Type B pancreatic cell (in vitro differentiated cells): ENCODE data around the gene TMEM106B. TPM values are rescaled to one million over a fixed set of nuclear protein-coding genes. Genes with fewer than 3 reads are reported as not detected.

ENCODE experiments used
- DNase-seq: peaks from one replicate; pipeline ENCODE4 v3.0.0; 2021; ENCODE audit warnings: mixed read lengths; ENCODE audit not compliant: unreplicated experiment; ENCODE audit errors: extremely low spot score
- H3K27ac Mint-ChIP-seq: 2 replicates; pipeline ENCODE4 v1.8.0; 2021; ENCODE audit warnings: mild to moderate bottlenecking, mixed read lengths
- H3K27me3 Mint-ChIP-seq: 2 replicates; pipeline ENCODE4 v1.8.0; 2021; ENCODE audit warnings: mixed read lengths
- H3K36me3 Mint-ChIP-seq: 2 replicates; pipeline ENCODE4 v1.8.0; 2021; ENCODE audit warnings: mixed read lengths
- H3K4me1 Mint-ChIP-seq: one replicate; pipeline ENCODE4 v1.8.0; 2021; ENCODE audit warnings: mixed read lengths; ENCODE audit not compliant: unreplicated experiment
- H3K4me3 Mint-ChIP-seq: 2 replicates; pipeline ENCODE4 v1.8.0; 2021; ENCODE audit warnings: mild to moderate bottlenecking, mixed read lengths
- H3K9me3 Mint-ChIP-seq: 2 replicates; pipeline ENCODE4 v1.8.0; 2021; ENCODE audit warnings: mixed read lengths
- total RNA-seq: library from RNA; stranded (reverse); gene quantifications from 2 replicates; pipeline ENCODE4 v1.2.1, GENCODE V29; 2021; ENCODE audit warnings: low replicate concordance
- TF ChIP-seq, protein P1 (sequence below): fragments of 200-600 bp; sonication (generic); conservative IDR thresholded peaks from 2 replicates; pipeline ENCODE4 v1.5.0; 2021; ENCODE audit warnings: antibody characterized with exemption, mild to moderate bottlenecking

The TMEM106B gene
- total RNA-seq, 1 donor from 2014 or later = 49.3 TPM

DNA sequence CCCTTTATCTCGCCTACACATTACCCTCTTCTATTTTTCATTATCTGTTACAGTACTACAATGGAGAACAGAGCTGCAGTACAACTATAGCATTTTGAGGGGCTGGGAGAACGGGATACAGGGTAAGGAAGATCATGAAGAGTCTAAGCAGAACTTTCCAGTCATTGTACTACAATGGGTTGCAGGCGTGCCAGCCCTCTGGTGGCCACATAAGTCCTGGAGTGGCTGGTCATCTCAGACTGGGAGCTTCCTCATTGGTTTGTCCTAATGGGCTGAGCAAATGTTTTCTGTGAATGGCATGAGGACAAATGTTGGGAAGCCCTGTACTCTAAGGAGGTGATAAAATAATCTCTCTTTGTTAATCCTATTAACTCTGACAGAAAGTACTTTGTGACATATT is 33.0 kb downstream of the TMEM106B start:
- TF ChIP-seq, protein P1, sequence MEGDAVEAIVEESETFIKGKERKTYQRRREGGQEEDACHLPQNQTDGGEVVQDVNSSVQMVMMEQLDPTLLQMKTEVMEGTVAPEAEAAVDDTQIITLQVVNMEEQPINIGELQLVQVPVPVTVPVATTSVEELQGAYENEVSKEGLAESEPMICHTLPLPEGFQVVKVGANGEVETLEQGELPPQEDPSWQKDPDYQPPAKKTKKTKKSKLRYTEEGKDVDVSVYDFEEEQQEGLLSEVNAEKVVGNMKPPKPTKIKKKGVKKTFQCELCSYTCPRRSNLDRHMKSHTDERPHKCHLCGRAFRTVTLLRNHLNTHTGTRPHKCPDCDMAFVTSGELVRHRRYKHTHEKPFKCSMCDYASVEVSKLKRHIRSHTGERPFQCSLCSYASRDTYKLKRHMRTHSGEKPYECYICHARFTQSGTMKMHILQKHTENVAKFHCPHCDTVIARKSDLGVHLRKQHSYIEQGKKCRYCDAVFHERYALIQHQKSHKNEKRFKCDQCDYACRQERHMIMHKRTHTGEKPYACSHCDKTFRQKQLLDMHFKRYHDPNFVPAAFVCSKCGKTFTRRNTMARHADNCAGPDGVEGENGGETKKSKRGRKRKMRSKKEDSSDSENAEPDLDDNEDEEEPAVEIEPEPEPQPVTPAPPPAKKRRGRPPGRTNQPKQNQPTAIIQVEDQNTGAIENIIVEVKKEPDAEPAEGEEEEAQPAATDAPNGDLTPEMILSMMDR = peak; percentile 60
- peaks cover 6% of the 10 kb centered on the region for H3K36me3 Mint-ChIP-seq
- H3K27ac Mint-ChIP-seq = no peak overlapping the region
- DNase-seq = no peak
- H3K4me1 Mint-ChIP-seq = no peaks in the 10 kb centered on the region
- H3K9me3 Mint-ChIP-seq = no peaks in the 10 kb centered on the region
- H3K4me3 Mint-ChIP-seq = no peak overlapping the region
- H3K27me3 Mint-ChIP-seq = no peaks in the 10 kb centered on the region

DNA sequence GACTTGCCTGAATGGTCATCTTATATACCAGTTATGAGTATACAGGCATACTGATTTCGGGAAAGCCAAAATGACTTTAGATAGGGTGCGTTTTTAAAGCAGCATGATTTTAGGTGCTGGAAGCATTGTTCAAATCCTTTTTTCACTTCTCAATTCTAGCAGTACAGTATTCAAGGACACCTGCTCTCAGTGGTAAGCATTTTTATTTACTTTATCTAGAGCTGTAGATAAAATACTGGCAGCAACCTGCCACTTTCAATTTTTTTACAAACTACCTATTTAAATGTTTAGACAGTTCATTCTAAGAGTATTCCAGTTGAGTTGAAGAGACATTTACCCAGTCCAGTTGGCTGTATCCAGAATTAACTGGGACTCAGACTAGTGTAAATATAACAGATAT is 33.6 kb downstream of the TMEM106B start:
- H3K36me3 Mint-ChIP-seq = peaks cover 3% of the 10 kb centered on the region
- TF ChIP-seq, protein P1 = no peak
- DNase-seq = no peak
- H3K27me3 Mint-ChIP-seq = no peaks in the 10 kb centered on the region
- no peak overlapping the region for H3K27ac Mint-ChIP-seq
- H3K9me3 Mint-ChIP-seq = no peaks in the 10 kb centered on the region
- no peaks in the 10 kb centered on the region for H3K4me1 Mint-ChIP-seq
- H3K4me3 Mint-ChIP-seq = no peak overlapping the region

DNA sequence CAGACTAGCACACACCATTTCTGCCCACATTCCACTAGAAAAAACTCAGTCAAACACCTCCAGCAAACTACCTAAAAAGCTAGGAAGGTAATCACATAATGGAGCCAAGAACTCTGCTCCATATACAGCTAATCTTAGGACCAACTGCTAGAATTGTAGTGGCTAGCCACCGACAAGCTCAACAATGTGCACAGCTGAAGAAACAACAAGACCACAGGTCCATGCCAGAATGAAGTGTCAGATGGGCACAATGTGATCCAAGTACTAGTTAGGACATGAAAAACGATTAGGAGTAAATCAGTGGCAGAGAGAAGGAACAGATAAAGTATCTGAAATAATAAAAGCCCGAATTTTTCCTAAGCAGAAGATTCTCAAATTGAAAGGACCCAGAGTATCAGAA is 38.6 kb downstream of the TMEM106B start:
- Mint-ChIP-seq H3K9me3 (no peaks in the 10 kb centered on the region), H3K27me3 (no peaks in the 10 kb centered on the region), H3K27ac (no peak overlapping the region), H3K36me3 (no peaks in the 10 kb centered on the region), H3K4me1 (no peaks in the 10 kb centered on the region), H3K4me3 (no peak overlapping the region)
- no peak for DNase-seq
- TF ChIP-seq, protein P1 = no peak

DNA sequence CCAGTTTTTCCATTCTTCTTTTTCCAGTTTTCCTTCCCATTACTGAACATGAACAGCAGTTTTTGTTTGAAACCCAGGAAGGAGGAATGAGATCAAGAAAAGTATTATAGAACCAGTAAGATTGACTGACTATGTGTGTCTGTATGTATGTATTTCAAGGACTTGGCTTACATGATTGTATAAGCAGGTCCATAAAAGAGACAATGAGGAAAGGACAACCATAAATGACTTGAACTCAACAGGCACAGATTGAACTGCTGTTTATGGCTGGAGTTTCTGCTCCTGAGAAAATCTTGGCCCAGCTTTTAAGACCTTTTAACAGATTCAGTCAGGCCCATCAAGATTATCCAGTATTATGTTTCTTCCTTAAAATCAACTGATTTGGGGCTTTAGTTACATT is 39.1 kb downstream of the TMEM106B start:
- DNase-seq = no peak
- Mint-ChIP-seq H3K4me1 (no peaks in the 10 kb centered on the region), H3K27me3 (no peaks in the 10 kb centered on the region), H3K4me3 (no peak overlapping the region), H3K36me3 (no peaks in the 10 kb centered on the region), H3K27ac (no peak overlapping the region), H3K9me3 (no peaks in the 10 kb centered on the region)
- TF ChIP-seq, protein P1 = no peak

DNA sequence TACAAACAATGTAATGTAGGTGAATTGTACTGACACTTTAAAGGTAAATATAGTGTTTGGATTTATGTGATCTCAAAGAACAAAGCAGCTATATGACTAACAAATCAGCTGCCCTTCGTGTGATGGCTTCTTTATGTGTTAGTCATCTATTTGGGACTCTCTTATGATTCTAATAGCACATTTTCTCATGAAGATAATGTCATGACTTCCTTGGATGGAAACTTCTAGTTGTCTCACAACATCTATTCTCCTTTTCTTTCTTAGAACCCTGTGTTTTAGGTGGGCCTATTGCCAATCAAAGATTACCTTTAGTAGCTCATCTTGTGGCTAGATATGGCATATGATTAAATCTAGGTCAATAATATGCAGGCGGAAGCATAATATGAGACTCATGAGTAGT is 45.0 kb downstream of the TMEM106B start:
- Mint-ChIP-seq H3K4me1 (no peaks in the 10 kb centered on the region), H3K27ac (no peak overlapping the region), H3K36me3 (no peaks in the 10 kb centered on the region), H3K4me3 (no peak overlapping the region), H3K27me3 (no peaks in the 10 kb centered on the region), H3K9me3 (no peaks in the 10 kb centered on the region)
- TF ChIP-seq, protein P1 = no peak
- no peak for DNase-seq

DNA sequence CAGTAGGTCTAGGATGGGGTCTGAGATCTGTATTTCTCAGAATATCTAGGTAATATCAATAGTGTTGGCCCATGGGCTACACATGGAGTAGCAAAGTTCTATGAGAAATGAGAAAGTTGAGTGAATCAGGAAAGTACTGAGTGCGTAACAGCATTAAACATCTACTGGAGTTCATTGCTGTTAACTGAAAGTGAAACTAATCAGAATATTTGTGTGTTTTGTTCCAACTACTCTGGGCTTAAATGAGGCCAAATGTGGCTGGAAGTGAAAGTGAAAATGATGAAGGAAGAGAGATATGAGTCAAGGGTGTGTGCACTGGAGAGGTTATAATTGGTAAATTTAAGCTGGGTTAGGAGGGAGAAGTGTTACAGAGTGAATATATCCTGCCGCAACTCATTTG is 46.5 kb downstream of the TMEM106B start:
- Mint-ChIP-seq H3K27me3 (no peaks in the 10 kb centered on the region), H3K36me3 (no peaks in the 10 kb centered on the region), H3K9me3 (no peaks in the 10 kb centered on the region), H3K4me1 (no peaks in the 10 kb centered on the region), H3K27ac (no peak overlapping the region), H3K4me3 (no peak overlapping the region)
- DNase-seq = no peak
- TF ChIP-seq, protein P1 = no peak
